Right atrium auricular region (tissue), 2 donors: ENCODE measurements around the gene PDILT. TPM values are rescaled to one million over a fixed set of nuclear protein-coding genes. Genes with fewer than 3 reads are reported as not detected.

Experiments used
- DNase-seq: peaks from one replicate; pipeline ENCODE4 v3.0.0-alpha.2; 2019; ENCODE audit warnings: low spot score
- H3K27ac ChIP-seq, 2 donors: fragments of 200-600 bp; sonication (generic); 1 replicate in 1 of 2; 2 replicates in 1 of 2; pipeline ENCODE4 v1.5.1; 2016 to 2019
- H3K27me3 ChIP-seq, 2 donors: fragments of 200-600 bp; sonication (generic); one replicate each; pipeline versions ENCODE4 v1.5.1 to v1.6.0; 2017 to 2019
- H3K36me3 ChIP-seq: fragments of 200-600 bp; sonication (generic); one replicate; pipeline ENCODE4 v1.5.1; 2016
- H3K4me1 ChIP-seq, 2 donors: fragments of 200-600 bp; sonication (generic); one replicate each; pipeline versions ENCODE4 v1.5.1 to v1.6.0; 2017 to 2019
- H3K4me3 ChIP-seq, 2 donors: fragments of 200-600 bp; sonication (generic); 1 replicate in 1 of 2; 2 replicates in 1 of 2; pipeline ENCODE4 v1.5.1; 2017 to 2019; ENCODE audit warnings: mild to moderate bottlenecking in 1 of 2, moderate library complexity in 1 of 2
- H3K9me3 ChIP-seq, 2 donors: fragments of 200-600 bp; sonication (generic); one replicate each; pipeline ENCODE4 v1.5.1; 2019
- CTCF ChIP-seq, 2 donors: fragments of 200-600 bp; sonication (generic); IDR thresholded peaks; one replicate each; pipeline ENCODE4 v1.5.1; 2019; ENCODE audit warnings: antibody characterized with exemption in 2 of 2
- total RNA-seq, 2 donors: library from RNA; depleted of rRNA; stranded (reverse); fragments of >200 nt; gene quantifications; one replicate each; pipeline ENCODE4 v1.1.0, GENCODE V29; 2016

The PDILT gene
- total RNA-seq, 2 donors from 2014 or later, result not detected

GRCh38 chr16:20393801-20394577 lies 10.5 kb downstream of the PDILT start:
- no peak overlapping the region for H3K4me3 ChIP-seq

GRCh38 chr16:20391045-20391444 lies 13.5 kb downstream of the PDILT start:
- DNase-seq, result no peak
- no peaks in the 10 kb centered on the region for H3K9me3 ChIP-seq
- no peaks in the 10 kb centered on the region for H3K36me3 ChIP-seq
- H3K27me3 ChIP-seq, result no peaks in the 10 kb centered on the region
- no peak for TF ChIP-seq CTCF (IDR thresholded peaks at IDR 0.05)
- H3K4me3 ChIP-seq, result no peak overlapping the region
- peaks cover 0 to 9% of the 10 kb centered on the region in 2 donors for H3K4me1 ChIP-seq
- no peak overlapping the region for H3K27ac ChIP-seq

More at GRCh38 chr16:20393801-20394577, 10.5 kb downstream of the PDILT start:
- Histone ChIP-seq H3K36me3 (no peaks in the 10 kb centered on the region), H3K27me3 (no peaks in the 10 kb centered on the region), H3K4me1 (peaks cover 0 to 7% of the 10 kb centered on the region in 2 donors), H3K9me3 (no peaks in the 10 kb centered on the region), H3K27ac (no peak overlapping the region)
- DNase-seq, result no peak
- no peak for TF ChIP-seq CTCF (IDR thresholded peaks at IDR 0.05)

- Histone ChIP-seq H3K4me1 (peaks cover 0 to 12% of the 10 kb centered on the region in 2 donors), H3K4me3 (no peak overlapping the region), H3K36me3 (no peaks in the 10 kb centered on the region), H3K9me3 (no peaks in the 10 kb centered on the region), H3K27me3 (no peaks in the 10 kb centered on the region), H3K27ac (no peak overlapping the region)
- DNase-seq, result no peak
- no peak for TF ChIP-seq CTCF (IDR thresholded peaks at IDR 0.05)
Observed at GRCh38 chr16:20388854-20389253, 15.7 kb downstream of the PDILT start.

GRCh38 chr16:20387978-20388377 lies 16.6 kb downstream of the PDILT start:
- H3K27ac ChIP-seq, result no peak overlapping the region
- H3K4me1 ChIP-seq, result peaks cover 0 to 9% of the 10 kb centered on the region in 2 donors
- DNase-seq, result no peak
- H3K27me3 ChIP-seq, result no peaks in the 10 kb centered on the region
- H3K4me3 ChIP-seq, result no peak overlapping the region
- H3K9me3 ChIP-seq, result no peaks in the 10 kb centered on the region
- no peaks in the 10 kb centered on the region for H3K36me3 ChIP-seq
- TF ChIP-seq CTCF (IDR thresholded peaks at IDR 0.05), result no peak

GRCh38 chr16:20385844-20386832 lies 18.4 kb downstream of the PDILT start:
- Histone ChIP-seq H3K9me3 (no peaks in the 10 kb centered on the region), H3K36me3 (no peaks in the 10 kb centered on the region), H3K4me3 (peak overlapping the region in 1 of 2 donors; percentile 12), H3K4me1 (peaks cover 0 to 9% of the 10 kb centered on the region in 2 donors), H3K27ac (no peak overlapping the region), H3K27me3 (no peaks in the 10 kb centered on the region)
- peak; percentile 71 for DNase-seq
- peak; percentile 80 to 91 for TF ChIP-seq CTCF (IDR thresholded peaks at IDR 0.05)
